SU-DHL-6 (cell line): ENCODE results near the gene GATAD2A.

Experiments
- EZH2phosphoT487 ChIP-seq: fragments of 200-600 bp; sonication (generic), shearing (Covaris generic); conservative IDR thresholded peaks from 2 replicates; pipeline ENCODE4 v1.6.1; 2018; ENCODE audit warnings: mild to moderate bottlenecking, antibody characterized with exemption, low read length, moderate library complexity, mixed read lengths
- TF ChIP-seq, protein P1 (sequence below): fragments of 200-600 bp; sonication (generic); IDR thresholded peaks from one replicate; pipeline ENCODE4 v1.5.1; 2017; ENCODE audit warnings: antibody characterized with exemption, mild to moderate bottlenecking, low read length, moderate library complexity; ENCODE audit not compliant: insufficient read depth, poor library complexity, severe bottlenecking

DNA sequence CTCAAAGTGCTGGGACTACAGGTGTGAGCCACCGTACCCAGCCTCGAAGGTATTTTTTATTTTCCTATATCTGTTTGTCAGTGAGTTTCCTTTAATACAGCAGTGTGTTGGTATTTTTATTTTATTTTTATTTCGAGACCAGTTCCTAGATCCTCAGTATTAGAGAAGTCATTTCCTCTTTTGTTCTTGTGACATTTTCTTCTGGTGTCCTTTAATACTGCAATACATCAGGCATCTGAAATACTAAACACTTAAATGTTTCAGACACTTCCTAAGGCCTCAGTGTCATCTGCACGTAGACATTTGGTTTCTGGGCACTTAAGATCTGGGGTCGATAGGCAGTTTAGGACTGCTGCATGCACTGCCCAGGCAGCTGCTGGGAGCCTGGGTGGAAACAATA is 22.5 kb downstream of the GATAD2A start:
- TF ChIP-seq, protein P1, sequence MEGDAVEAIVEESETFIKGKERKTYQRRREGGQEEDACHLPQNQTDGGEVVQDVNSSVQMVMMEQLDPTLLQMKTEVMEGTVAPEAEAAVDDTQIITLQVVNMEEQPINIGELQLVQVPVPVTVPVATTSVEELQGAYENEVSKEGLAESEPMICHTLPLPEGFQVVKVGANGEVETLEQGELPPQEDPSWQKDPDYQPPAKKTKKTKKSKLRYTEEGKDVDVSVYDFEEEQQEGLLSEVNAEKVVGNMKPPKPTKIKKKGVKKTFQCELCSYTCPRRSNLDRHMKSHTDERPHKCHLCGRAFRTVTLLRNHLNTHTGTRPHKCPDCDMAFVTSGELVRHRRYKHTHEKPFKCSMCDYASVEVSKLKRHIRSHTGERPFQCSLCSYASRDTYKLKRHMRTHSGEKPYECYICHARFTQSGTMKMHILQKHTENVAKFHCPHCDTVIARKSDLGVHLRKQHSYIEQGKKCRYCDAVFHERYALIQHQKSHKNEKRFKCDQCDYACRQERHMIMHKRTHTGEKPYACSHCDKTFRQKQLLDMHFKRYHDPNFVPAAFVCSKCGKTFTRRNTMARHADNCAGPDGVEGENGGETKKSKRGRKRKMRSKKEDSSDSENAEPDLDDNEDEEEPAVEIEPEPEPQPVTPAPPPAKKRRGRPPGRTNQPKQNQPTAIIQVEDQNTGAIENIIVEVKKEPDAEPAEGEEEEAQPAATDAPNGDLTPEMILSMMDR, result no peak
- no peak for TF ChIP-seq EZH2phosphoT487
